OCI-LY3 (cell line): ENCODE data around the gene TOR1A.

Experiments
- EZH2phosphoT487 ChIP-seq: fragments of 200-600 bp; shearing (Covaris generic); IDR thresholded peaks from 2 replicates; pipeline ENCODE4 v1.6.1; 2018; ENCODE audit warnings: antibody characterized with exemption, mixed run types, low read depth
- TF ChIP-seq, protein P1 (sequence below): fragments of 200-600, 300-600 bp; sonication (generic); IDR thresholded peaks from 2 replicates; pipeline ENCODE4 v1.5.1; 2014; ENCODE audit warnings: antibody characterized with exemption, low read length, low read depth

GRCh38 chr9:129866394-129867135 is 42.6 kb upstream of the TOR1A start:
- TF ChIP-seq, protein P1, sequence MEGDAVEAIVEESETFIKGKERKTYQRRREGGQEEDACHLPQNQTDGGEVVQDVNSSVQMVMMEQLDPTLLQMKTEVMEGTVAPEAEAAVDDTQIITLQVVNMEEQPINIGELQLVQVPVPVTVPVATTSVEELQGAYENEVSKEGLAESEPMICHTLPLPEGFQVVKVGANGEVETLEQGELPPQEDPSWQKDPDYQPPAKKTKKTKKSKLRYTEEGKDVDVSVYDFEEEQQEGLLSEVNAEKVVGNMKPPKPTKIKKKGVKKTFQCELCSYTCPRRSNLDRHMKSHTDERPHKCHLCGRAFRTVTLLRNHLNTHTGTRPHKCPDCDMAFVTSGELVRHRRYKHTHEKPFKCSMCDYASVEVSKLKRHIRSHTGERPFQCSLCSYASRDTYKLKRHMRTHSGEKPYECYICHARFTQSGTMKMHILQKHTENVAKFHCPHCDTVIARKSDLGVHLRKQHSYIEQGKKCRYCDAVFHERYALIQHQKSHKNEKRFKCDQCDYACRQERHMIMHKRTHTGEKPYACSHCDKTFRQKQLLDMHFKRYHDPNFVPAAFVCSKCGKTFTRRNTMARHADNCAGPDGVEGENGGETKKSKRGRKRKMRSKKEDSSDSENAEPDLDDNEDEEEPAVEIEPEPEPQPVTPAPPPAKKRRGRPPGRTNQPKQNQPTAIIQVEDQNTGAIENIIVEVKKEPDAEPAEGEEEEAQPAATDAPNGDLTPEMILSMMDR, result no peak
- no peak for TF ChIP-seq EZH2phosphoT487
